Ovary (tissue), 9 donors: ENCODE data around the gene FOXO1. TPM values are rescaled to one million over a fixed set of nuclear protein-coding genes. Genes with fewer than 3 reads are reported as not detected.
A peak's percentile ranks its signal among the peaks of the same experiment; 100 is the strongest.

Experiments
- DNase-seq, 5 donors: peaks; one replicate each; pipeline ENCODE4 v3.0.0-alpha.2; 2019 to 2020
- H3K27ac ChIP-seq, 2 donors: fragments of 200-600 bp; one replicate each; pipeline versions ENCODE4 v1.5.1 to v1.8.0; 2019 to 2022
- H3K27me3 ChIP-seq: fragments of 200-600 bp; one replicate; pipeline ENCODE4 v1.8.0; 2022
- H3K36me3 ChIP-seq: fragments of 200-600 bp; sonication (generic); one replicate; pipeline ENCODE4 v1.5.1; 2019
- H3K4me1 ChIP-seq: one replicate; pipeline ENCODE4 v1.8.1; 2013; ENCODE audit warnings: mild to moderate bottlenecking, moderate library complexity; ENCODE audit not compliant: insufficient read depth
- H3K4me3 ChIP-seq: fragments of 200-600 bp; sonication (generic); one replicate; pipeline ENCODE4 v1.5.1; 2017
- H3K9me3 ChIP-seq, 2 donors: fragments of 200-600 bp in 1 of 2; sonication (generic) in 1 of 2; one replicate each; pipeline versions ENCODE4 v1.5.1 to v1.8.1; 2013 to 2019; ENCODE audit warnings: mild to moderate bottlenecking in 1 of 2, moderate library complexity in 1 of 2
- CTCF ChIP-seq, 3 donors: fragments of 450-650 bp in 2 of 3; fragments of 200-600 bp in 1 of 3; IDR thresholded peaks; one replicate each; pipeline versions ENCODE4 v1.5.1 to v1.8.0; 2016 to 2022; ENCODE audit warnings: antibody characterized with exemption in 3 of 3, mild to moderate bottlenecking in 1 of 3
- EP300 ChIP-seq: sonication (generic); formaldehyde crosslinking; IDR thresholded peaks from one replicate; pipeline ENCODE4 v1.6.1; 2017; ENCODE audit warnings: antibody characterized with exemption
- POLR2A ChIP-seq: fragments of 450-650 bp; IDR thresholded peaks from one replicate; pipeline ENCODE4 v1.6.1; 2017; ENCODE audit warnings: antibody characterized with exemption, mild to moderate bottlenecking, moderate library complexity
- WGBS, 3 donors: extraction: QIAGEN DNeasy Blood & Tissue Kit in 1 of 3; methylation state at CpG; one replicate each; pipeline versions ENCODE4 v1.1.5 to v1.1.7; 2013 to 2017; 5-methylcytosine and 5-hydroxymethylcytosine counted together
- intact Hi-C, 4 donors: fragments of 100-400 bp; cut with DNase I; formaldehyde crosslinking; loops; one replicate each; pipeline versions ENCODE4 v1.11.0 to v1.15.1; 2022 to 2023
- polyA plus RNA-seq, 2 donors: library from polyadenylated mRNA; stranded (reverse); fragments of 200-250 nt in 1 of 2; fragments of 350-450 nt in 1 of 2; fragmentation: Illumina TruSeq in 1 of 2; extraction: RNeasy Lipid Tissue Mini Kit (QIAGEN cat#74804) in 1 of 2; gene quantifications; one replicate each; pipeline ENCODE4 v1.2.3, GENCODE V29; 2013 to 2014
- total RNA-seq, 7 donors: library from RNA; depleted of rRNA in 2 of 7; stranded (reverse); fragments of >200 nt in 2 of 7; fragmentation: NEBNext Ultra II Directional in 3 of 7; extraction: Animal tissue kit (Norgen Biotek cat#: 25700) in 3 of 7; gene quantifications; one replicate each; pipeline versions ENCODE4 v1.1.0 to v1.2.4, GENCODE V29; 2016 to 2023
- donor health status: DM: no; HTN: no; CAD: no; lungs with moderate emphysema.
- donor health status: DM: no; HTN: no; CAD: no.
- donor health status: Bipolar disorder and iron deficiency.
- donor health status: DM: yes; HTN: yes; CAD: no.
- donor health status: DM: no; HTN: no; CAD: no.
- donor health status: DM: yes; HTN: yes; CAD: no.

The FOXO1 gene
- total and polyA plus RNA-seq, 9 donors: 51.5 to 157 (median 107) TPM

- no peak overlapping the region for H3K27ac ChIP-seq
- intact Hi-C loops: no loop called here
- no peak overlapping the region for H3K4me3 ChIP-seq
- no peaks in the 10 kb centered on the region for H3K9me3 ChIP-seq
- no peak for DNase-seq
- H3K36me3 ChIP-seq: no peaks in the 10 kb centered on the region
- WGBS, 3 donors: 83 to 89% (median 84%) methylated on average over 14 of the region's 14 CpGs
- peaks cover 33% of the 10 kb centered on the region for H3K4me1 ChIP-seq
- TF ChIP-seq EP300: no peak
- TF ChIP-seq POLR2A: no peak
- no peak for TF ChIP-seq CTCF (IDR thresholded peaks at IDR 0.05)
- H3K27me3 ChIP-seq: no peaks in the 10 kb centered on the region
Observed at GRCh38 chr13:40651866-40652587, 14.4 kb downstream of the FOXO1 start.

GRCh38 chr13:40648841-40649240 is 17.6 kb downstream of the FOXO1 start:
- DNase-seq: no peak
- Histone ChIP-seq H3K4me1 (peaks cover 40% of the 10 kb centered on the region), H3K27me3 (no peaks in the 10 kb centered on the region), H3K27ac (no peak overlapping the region), H3K4me3 (no peak overlapping the region), H3K9me3 (no peaks in the 10 kb centered on the region), H3K36me3 (no peaks in the 10 kb centered on the region)
- no peak for TF ChIP-seq CTCF (IDR thresholded peaks at IDR 0.05)
- no peak for TF ChIP-seq POLR2A
- TF ChIP-seq EP300: no peak
- intact Hi-C loops: no loop called here
- 16 to 35% (median 27%) methylated on average over 3 of the region's 3 CpGs for WGBS, 3 donors

GRCh38 chr13:40648040-40648439 is 18.4 kb downstream of the FOXO1 start:
- Histone ChIP-seq H3K36me3 (no peaks in the 10 kb centered on the region), H3K4me3 (no peak overlapping the region), H3K27me3 (no peaks in the 10 kb centered on the region), H3K4me1 (peaks cover 39% of the 10 kb centered on the region), H3K27ac (no peak overlapping the region), H3K9me3 (no peaks in the 10 kb centered on the region)
- intact Hi-C loops: no loop called here
- 45 to 51% (median 50%) methylated on average over 2 of the region's 2 CpGs for WGBS, 3 donors
- no peak for DNase-seq
- no peak for TF ChIP-seq EP300
- no peak for TF ChIP-seq POLR2A
- no peak for TF ChIP-seq CTCF (IDR thresholded peaks at IDR 0.05)

- Histone ChIP-seq H3K36me3 (no peaks in the 10 kb centered on the region), H3K27ac (peak overlapping the region in 1 of 2 donors; percentile 48), H3K4me1 (peaks cover 32% of the 10 kb centered on the region), H3K27me3 (no peaks in the 10 kb centered on the region), H3K9me3 (no peaks in the 10 kb centered on the region), H3K4me3 (no peak overlapping the region)
- intact Hi-C loops: no loop called here
- no peak for DNase-seq
- no peak for TF ChIP-seq CTCF (IDR thresholded peaks at IDR 0.05)
- TF ChIP-seq EP300: no peak
- TF ChIP-seq POLR2A: no peak
- 57 to 70% (median 62%) methylated on average over 3 of the region's 3 CpGs for WGBS, 3 donors
Observed at GRCh38 chr13:40644838-40645604, 21.4 kb downstream of the FOXO1 start.
